HG03103 (cell line): ENCODE results near the gene PPP2R1B.
"Not testable (repeated sequence)": the region's sequence is repeated elsewhere in the genome, so short reads cannot be mapped to it uniquely, and the experiment has no call there.

Source experiments
- ATAC-seq: cut with Tn5 transposase; IDR thresholded peaks from one replicate; pipeline ENCODE4 v1.9.1; 2021; ENCODE audit warnings: low read depth; ENCODE audit not compliant: unreplicated experiment

The PPP2R1B gene

GRCh38 chr11:111785076-111785475, 18.9 kb upstream of the PPP2R1B start:
- no peak for ATAC-seq

- not testable (repeated sequence) for ATAC-seq
Observed at GRCh38 chr11:111784311-111784710, 18.1 kb upstream of the PPP2R1B start.

GRCh38 chr11:111782109-111782741, 16.0 kb upstream of the PPP2R1B start:
- ATAC-seq, result no peak

- ATAC-seq, result no peak
Observed at GRCh38 chr11:111779118-111779517, 12.9 kb upstream of the PPP2R1B start.

- no peak for ATAC-seq
Observed at GRCh38 chr11:111778047-111778558, 11.9 kb upstream of the PPP2R1B start.

- ATAC-seq, result peak; percentile 32
Observed at GRCh38 chr11:111777094-111778046, 11.2 kb upstream of the PPP2R1B start.

GRCh38 chr11:111776398-111777093, 10.4 kb upstream of the PPP2R1B start:
- peak; percentile 97 for ATAC-seq

GRCh38 chr11:111774955-111775710, 8.9 kb upstream of the PPP2R1B start:
- ATAC-seq, result no peak

- ATAC-seq, result no peak
Observed at GRCh38 chr11:111772535-111772934, 6.3 kb upstream of the PPP2R1B start.

GRCh38 chr11:111771205-111771604, 5.0 kb upstream of the PPP2R1B start:
- not testable (repeated sequence) for ATAC-seq

- no peak for ATAC-seq
Observed at GRCh38 chr11:111770581-111771134, 4.5 kb upstream of the PPP2R1B start.

- no peak for ATAC-seq
Observed at GRCh38 chr11:111766834-111767142, 599 bp upstream of the PPP2R1B start.

- ATAC-seq, result peak; percentile 25
Observed at GRCh38 chr11:111765320-111765983, 737 bp downstream of the PPP2R1B start.

- ATAC-seq, result no peak
Observed at GRCh38 chr11:111764621-111765020, 1.6 kb downstream of the PPP2R1B start.

- no peak for ATAC-seq
Observed at GRCh38 chr11:111762981-111763643, 3.1 kb downstream of the PPP2R1B start.

GRCh38 chr11:111762526-111762925, 3.7 kb downstream of the PPP2R1B start:
- no peak for ATAC-seq

GRCh38 chr11:111761036-111761435, 5.2 kb downstream of the PPP2R1B start:
- no peak for ATAC-seq

- no peak for ATAC-seq
Observed at GRCh38 chr11:111759778-111760407, 6.3 kb downstream of the PPP2R1B start.

GRCh38 chr11:111759376-111759775, 6.8 kb downstream of the PPP2R1B start:
- ATAC-seq, result no peak
